ENCODE measurements around the gene KCNH1. TPM values are rescaled to one million over a fixed set of nuclear protein-coding genes. Genes with fewer than 3 reads are reported as not detected.

Gene KCNH1
- total and polyA plus RNA-seq, 4 donors: not detected

DNA sequence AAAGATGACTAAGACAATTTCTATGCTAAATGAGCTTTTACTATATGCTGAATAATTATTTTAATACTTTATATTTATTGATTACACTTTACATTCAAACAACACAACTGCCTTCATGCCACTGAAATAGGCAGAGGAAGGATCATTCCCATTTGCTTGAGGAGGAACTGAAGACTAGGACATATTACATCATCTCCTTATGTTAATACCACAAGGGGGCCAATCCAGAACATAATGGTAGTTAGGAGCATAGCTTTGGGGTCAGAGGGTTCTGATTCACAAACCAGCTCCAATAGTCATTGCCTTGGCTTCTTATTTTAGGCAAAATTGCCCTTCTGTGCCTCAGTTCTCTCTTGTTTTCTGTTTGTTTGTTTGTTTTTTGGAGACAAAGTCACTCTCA, 306.5 kb downstream of the KCNH1 start:
- H3K27ac ChIP-seq (ENCODE audit: low read depth in 1 of 2, low read length in 2 of 2): no peak overlapping the region
- peaks cover 0 to 8% (median 4%) of the 10 kb centered on the region in 4 donors for H3K4me1 ChIP-seq (ENCODE audit: control insufficient read depth in 4 of 4, insufficient read depth in 4 of 4, low read length in 3 of 4)
- H3K9me3 ChIP-seq (ENCODE audit: control insufficient read depth in 4 of 4, low read length in 3 of 4): no peaks in the 10 kb centered on the region
- H3K9ac ChIP-seq (ENCODE audit: low read depth in 1 of 2, low read length in 2 of 2): no peak overlapping the region
- no peak for DNase-seq (ENCODE audit: low spot score)
- H3K27me3 ChIP-seq (ENCODE audit: control insufficient read depth in 4 of 4, insufficient read depth in 4 of 4, low read length in 3 of 4): no peaks in the 10 kb centered on the region
- H3K4me3 ChIP-seq (ENCODE audit: low read depth in 1 of 3, low read length in 3 of 3): no peak overlapping the region
- TF ChIP-seq HNF4A (conservative IDR thresholded peaks at IDR 0.05): no peak
- TF ChIP-seq TAF1 (conservative IDR thresholded peaks at IDR 0.05): no peak
- TF ChIP-seq, protein P1, sequence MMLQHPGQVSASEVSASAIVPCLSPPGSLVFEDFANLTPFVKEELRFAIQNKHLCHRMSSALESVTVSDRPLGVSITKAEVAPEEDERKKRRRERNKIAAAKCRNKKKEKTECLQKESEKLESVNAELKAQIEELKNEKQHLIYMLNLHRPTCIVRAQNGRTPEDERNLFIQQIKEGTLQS (IDR thresholded peaks at IDR 0.05): no peak
- TF ChIP-seq, protein P2, sequence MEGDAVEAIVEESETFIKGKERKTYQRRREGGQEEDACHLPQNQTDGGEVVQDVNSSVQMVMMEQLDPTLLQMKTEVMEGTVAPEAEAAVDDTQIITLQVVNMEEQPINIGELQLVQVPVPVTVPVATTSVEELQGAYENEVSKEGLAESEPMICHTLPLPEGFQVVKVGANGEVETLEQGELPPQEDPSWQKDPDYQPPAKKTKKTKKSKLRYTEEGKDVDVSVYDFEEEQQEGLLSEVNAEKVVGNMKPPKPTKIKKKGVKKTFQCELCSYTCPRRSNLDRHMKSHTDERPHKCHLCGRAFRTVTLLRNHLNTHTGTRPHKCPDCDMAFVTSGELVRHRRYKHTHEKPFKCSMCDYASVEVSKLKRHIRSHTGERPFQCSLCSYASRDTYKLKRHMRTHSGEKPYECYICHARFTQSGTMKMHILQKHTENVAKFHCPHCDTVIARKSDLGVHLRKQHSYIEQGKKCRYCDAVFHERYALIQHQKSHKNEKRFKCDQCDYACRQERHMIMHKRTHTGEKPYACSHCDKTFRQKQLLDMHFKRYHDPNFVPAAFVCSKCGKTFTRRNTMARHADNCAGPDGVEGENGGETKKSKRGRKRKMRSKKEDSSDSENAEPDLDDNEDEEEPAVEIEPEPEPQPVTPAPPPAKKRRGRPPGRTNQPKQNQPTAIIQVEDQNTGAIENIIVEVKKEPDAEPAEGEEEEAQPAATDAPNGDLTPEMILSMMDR (IDR thresholded peaks at IDR 0.05; ENCODE audit: low read depth, low read length, missing input control): no peak
- TF ChIP-seq RXRA (IDR thresholded peaks at IDR 0.05): no peak
- no peak for TF ChIP-seq FOXA1 (IDR thresholded peaks at IDR 0.05)
- TF ChIP-seq HNF4G (IDR thresholded peaks at IDR 0.05): no peak
- no peak for TF ChIP-seq NR2F2 (IDR thresholded peaks at IDR 0.05)
- TF ChIP-seq, protein P3, sequence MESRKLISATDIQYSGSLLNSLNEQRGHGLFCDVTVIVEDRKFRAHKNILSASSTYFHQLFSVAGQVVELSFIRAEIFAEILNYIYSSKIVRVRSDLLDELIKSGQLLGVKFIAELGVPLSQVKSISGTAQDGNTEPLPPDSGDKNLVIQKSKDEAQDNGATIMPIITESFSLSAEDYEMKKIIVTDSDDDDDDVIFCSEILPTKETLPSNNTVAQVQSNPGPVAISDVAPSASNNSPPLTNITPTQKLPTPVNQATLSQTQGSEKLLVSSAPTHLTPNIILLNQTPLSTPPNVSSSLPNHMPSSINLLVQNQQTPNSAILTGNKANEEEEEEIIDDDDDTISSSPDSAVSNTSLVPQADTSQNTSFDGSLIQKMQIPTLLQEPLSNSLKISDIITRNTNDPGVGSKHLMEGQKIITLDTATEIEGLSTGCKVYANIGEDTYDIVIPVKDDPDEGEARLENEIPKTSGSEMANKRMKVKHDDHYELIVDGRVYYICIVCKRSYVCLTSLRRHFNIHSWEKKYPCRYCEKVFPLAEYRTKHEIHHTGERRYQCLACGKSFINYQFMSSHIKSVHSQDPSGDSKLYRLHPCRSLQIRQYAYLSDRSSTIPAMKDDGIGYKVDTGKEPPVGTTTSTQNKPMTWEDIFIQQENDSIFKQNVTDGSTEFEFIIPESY (IDR thresholded peaks at IDR 0.05): no peak
- TF ChIP-seq GABPA (IDR thresholded peaks at IDR 0.05 in 1 of 2, conservative IDR thresholded peaks at IDR 0.05 in 1 of 2): no peak
- no peak for TF ChIP-seq JUND (IDR thresholded peaks at IDR 0.05)
- no peak for TF ChIP-seq SP1 (IDR thresholded peaks at IDR 0.05)
- H3K36me3 ChIP-seq (ENCODE audit: control insufficient read depth in 4 of 4, insufficient read depth in 3 of 4, low read depth in 1 of 4, low read length in 3 of 4): no peaks in the 10 kb centered on the region

DNA sequence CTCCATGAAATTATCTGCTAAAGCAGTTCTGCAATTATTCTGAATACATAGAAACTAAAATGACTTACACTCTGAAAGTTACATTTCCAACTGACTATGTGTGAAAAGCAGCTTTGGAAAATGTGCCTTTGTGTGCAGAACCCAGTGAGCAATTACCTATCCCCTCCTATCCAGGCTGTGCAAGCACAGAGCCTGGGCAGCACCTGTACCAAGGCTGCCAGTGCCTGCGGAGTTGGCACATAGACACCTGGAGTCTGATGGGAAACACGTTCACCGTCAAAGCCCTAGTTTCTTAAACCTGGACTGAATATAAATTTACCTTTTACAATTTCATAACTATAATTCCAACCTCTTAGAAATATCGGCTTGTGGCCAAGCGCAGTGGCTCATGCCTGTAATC, 307.3 kb downstream of the KCNH1 start:
- no peak for TF ChIP-seq GABPA (IDR thresholded peaks at IDR 0.05 in 1 of 2, conservative IDR thresholded peaks at IDR 0.05 in 1 of 2)
- no peak for TF ChIP-seq FOXA2 (IDR thresholded peaks at IDR 0.05)
- TF ChIP-seq, protein P4, sequence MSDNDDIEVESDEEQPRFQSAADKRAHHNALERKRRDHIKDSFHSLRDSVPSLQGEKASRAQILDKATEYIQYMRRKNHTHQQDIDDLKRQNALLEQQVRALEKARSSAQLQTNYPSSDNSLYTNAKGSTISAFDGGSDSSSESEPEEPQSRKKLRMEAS (IDR thresholded peaks at IDR 0.05): no peak
- no peak for TF ChIP-seq NR2F2 (IDR thresholded peaks at IDR 0.05)
- TF ChIP-seq, protein P5, sequence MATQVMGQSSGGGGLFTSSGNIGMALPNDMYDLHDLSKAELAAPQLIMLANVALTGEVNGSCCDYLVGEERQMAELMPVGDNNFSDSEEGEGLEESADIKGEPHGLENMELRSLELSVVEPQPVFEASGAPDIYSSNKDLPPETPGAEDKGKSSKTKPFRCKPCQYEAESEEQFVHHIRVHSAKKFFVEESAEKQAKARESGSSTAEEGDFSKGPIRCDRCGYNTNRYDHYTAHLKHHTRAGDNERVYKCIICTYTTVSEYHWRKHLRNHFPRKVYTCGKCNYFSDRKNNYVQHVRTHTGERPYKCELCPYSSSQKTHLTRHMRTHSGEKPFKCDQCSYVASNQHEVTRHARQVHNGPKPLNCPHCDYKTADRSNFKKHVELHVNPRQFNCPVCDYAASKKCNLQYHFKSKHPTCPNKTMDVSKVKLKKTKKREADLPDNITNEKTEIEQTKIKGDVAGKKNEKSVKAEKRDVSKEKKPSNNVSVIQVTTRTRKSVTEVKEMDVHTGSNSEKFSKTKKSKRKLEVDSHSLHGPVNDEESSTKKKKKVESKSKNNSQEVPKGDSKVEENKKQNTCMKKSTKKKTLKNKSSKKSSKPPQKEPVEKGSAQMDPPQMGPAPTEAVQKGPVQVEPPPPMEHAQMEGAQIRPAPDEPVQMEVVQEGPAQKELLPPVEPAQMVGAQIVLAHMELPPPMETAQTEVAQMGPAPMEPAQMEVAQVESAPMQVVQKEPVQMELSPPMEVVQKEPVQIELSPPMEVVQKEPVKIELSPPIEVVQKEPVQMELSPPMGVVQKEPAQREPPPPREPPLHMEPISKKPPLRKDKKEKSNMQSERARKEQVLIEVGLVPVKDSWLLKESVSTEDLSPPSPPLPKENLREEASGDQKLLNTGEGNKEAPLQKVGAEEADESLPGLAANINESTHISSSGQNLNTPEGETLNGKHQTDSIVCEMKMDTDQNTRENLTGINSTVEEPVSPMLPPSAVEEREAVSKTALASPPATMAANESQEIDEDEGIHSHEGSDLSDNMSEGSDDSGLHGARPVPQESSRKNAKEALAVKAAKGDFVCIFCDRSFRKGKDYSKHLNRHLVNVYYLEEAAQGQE (IDR thresholded peaks at IDR 0.05): no peak
- no peak for TF ChIP-seq JUND (IDR thresholded peaks at IDR 0.05)
- TF ChIP-seq HNF4A (conservative IDR thresholded peaks at IDR 0.05): no peak
- TF ChIP-seq YY1 (IDR thresholded peaks at IDR 0.05): no peak
- TF ChIP-seq HNF4G (IDR thresholded peaks at IDR 0.05): no peak
- no peak for TF ChIP-seq FOXA1 (IDR thresholded peaks at IDR 0.05)
- TF ChIP-seq TAF1 (conservative IDR thresholded peaks at IDR 0.05): no peak
- TF ChIP-seq, protein P1 (IDR thresholded peaks at IDR 0.05): no peak
- no peak for TF ChIP-seq SP1 (IDR thresholded peaks at IDR 0.05)
- TF ChIP-seq EGR1 (IDR thresholded peaks at IDR 0.05; ENCODE audit: low read depth in 2 of 2): no peak
- TF ChIP-seq, protein P3 (IDR thresholded peaks at IDR 0.05): no peak
- TF ChIP-seq RXRA (IDR thresholded peaks at IDR 0.05): no peak
- TF ChIP-seq, protein P2 (IDR thresholded peaks at IDR 0.05; ENCODE audit: low read depth, low read length, missing input control): no peak
- TF ChIP-seq RAD21 (IDR thresholded peaks at IDR 0.05): no peak
- H3K9ac ChIP-seq (ENCODE audit: low read depth in 1 of 2, low read length in 2 of 2): no peak overlapping the region
- WGBS: 96% methylated on average over 5 of the region's 5 CpGs
- no peaks in the 10 kb centered on the region for H3K36me3 ChIP-seq (ENCODE audit: control insufficient read depth in 4 of 4, insufficient read depth in 3 of 4, low read depth in 1 of 4, low read length in 3 of 4)
- no peak overlapping the region for H3K4me3 ChIP-seq (ENCODE audit: low read depth in 1 of 3, low read length in 3 of 3)
- DNase-seq (ENCODE audit: low spot score): no peak
- peaks cover 0 to 9% (median 4%) of the 10 kb centered on the region in 4 donors for H3K4me1 ChIP-seq (ENCODE audit: control insufficient read depth in 4 of 4, insufficient read depth in 4 of 4, low read length in 3 of 4)
- H3K27ac ChIP-seq (ENCODE audit: low read depth in 1 of 2, low read length in 2 of 2): no peak overlapping the region
- no peaks in the 10 kb centered on the region for H3K27me3 ChIP-seq (ENCODE audit: control insufficient read depth in 4 of 4, insufficient read depth in 4 of 4, low read length in 3 of 4)
- H3K9me3 ChIP-seq (ENCODE audit: control insufficient read depth in 4 of 4, low read length in 3 of 4): no peaks in the 10 kb centered on the region
